Measurements from ENCODE around the gene GBA2.

The GBA2 gene

DNA sequence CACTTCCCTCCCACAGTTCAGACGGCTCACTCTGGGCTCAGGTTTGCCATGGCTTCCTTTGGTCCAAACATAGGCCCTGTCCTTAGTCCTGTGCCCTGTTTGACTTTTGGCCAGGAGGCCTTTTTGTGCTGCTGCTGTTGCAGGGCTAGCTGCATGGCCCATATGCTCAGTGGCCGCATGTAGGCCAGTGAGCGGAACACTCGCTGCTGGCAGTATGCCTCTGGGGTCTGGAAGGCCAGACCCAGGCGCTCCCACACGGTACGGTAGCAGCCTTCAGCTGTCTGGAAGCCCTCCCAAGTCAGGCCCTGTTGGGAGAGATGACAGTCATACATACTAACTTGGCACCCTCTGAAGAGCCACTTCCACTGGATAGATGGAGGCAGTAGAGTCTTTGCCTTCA, 11.9 kb downstream of the GBA2 start:
- DNase-seq, result no peak

DNA sequence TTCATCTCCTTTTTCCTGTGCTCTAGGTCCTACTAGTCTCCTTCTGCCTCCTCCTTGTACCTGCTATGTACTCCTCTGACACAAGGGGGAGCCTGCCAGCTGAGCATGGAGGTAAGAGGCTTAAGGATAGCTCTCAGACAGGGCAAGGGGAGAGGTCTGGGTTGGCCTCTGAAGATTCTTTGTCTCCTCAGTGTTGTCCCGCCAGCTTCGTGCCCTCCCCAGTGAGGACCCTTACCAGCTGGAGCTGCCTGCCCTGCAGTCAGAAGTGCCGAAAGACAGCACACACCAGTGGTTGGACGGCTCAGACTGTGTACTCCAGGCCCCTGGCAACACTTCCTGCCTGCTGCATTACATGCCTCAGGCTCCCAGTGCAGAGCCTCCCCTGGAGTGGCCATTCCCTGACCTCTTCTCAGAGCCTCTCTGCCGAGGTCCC, 12.8 kb downstream of the GBA2 start:
- peak in 2 of 14 donors; percentile 7 to 39 for DNase-seq

- DNase-seq, result no peak
Observed at GRCh38 chr9:35734096-35734495, 14.9 kb downstream of the GBA2 start.

DNA sequence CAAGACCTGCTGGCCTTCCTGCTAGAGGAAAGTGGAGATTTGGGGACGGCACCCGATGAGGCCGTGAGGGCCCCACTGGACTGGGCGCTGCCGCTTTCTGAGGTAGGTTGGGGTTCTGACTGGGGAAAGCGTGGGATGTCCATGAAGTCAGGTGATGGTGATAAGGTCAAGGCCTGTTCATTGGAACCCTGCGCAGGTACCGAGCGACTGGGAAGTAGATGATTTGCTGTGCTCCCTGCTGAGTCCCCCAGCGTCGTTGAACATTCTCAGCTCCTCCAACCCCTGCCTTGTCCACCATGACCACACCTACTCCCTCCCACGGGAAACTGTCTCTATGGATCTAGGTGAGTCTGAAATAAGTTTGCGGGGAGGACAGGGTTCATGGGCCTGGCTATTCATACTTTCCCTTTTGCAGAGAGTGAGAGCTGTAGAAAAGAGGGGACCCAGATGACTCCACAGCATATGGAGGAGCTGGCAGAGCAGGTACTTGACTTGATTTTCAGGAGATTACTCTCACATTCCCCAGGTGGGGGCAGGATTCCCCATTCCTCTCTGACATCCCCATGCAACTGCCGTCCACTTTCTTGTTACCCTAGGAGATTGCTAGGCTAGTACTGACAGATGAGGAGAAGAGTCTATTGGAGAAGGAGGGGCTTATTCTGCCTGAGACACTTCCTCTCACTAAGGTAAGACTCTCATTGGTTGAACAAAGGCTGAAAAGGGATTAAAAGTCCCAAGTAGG, 16.1 kb downstream of the GBA2 start:
- DNase-seq, result peak in 1 of 14 donors; percentile 45

DNA sequence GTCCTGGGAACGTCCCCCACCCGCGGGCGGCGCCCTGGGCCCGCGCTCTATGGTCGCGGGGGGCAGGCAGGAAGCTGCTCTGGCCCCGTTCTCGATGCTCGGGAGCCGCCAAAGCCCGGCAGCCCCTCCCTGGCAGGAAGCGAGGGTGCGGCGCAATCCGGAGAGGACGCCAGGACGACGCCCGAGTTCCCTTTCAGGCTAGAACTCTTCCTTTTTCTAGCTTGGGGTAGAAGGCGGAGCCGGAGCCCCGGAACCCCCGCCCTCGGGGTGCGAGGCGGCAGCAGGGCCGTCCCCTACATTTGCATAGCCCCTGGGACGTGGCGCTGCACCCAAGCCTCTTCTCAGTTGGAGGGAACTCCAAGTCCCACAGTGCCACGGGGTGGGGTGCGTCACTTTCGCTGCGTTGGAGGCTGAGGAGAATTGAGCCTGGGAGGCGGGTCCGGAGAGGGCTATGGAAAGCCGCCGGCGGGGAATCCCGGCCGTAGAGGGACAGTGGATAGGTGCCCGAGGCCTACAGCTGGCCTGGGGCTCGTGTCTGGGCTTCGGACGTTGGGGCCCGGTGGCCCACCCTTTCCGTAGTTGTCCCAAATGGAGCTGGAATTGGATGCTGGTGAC, 16.7 kb downstream of the GBA2 start, which contains the start of the genes CREB3 and TLN1:
Gene CREB3, plus strand, starts transcription at position 482 of the 615 bp plus-strand sequence. Its CDS starts 107 bp downstream, at position 589.
Gene TLN1, minus strand, starts transcription at position 11 of the 615 bp plus-strand sequence. CDS start 6,501 bp downstream, outside the sequence.
- peak; percentile 70 to 100 (median 97) for DNase-seq

- no peak for DNase-seq
Observed at GRCh38 chr9:35731415-35732184, 17.4 kb downstream of the GBA2 start.

DNA sequence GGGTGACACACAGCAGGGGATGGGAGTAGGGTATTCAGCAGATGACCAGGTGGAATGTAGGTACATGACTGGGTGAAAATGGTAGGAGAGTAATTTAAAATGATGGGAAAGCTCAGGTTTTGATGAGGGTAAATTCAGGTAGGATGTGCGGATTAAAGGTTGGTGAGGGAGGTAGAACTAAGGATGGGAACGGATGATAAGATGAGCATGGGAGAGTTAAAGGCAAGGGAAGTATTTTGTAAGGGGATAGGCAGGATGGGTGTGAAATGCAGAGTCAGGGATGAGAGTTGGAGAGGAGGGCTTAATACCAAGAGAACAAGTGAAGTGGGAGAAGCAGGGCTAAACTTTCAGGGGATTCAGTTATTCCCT, 18.6 kb downstream of the GBA2 start:
- DNase-seq, result no peak

DNA sequence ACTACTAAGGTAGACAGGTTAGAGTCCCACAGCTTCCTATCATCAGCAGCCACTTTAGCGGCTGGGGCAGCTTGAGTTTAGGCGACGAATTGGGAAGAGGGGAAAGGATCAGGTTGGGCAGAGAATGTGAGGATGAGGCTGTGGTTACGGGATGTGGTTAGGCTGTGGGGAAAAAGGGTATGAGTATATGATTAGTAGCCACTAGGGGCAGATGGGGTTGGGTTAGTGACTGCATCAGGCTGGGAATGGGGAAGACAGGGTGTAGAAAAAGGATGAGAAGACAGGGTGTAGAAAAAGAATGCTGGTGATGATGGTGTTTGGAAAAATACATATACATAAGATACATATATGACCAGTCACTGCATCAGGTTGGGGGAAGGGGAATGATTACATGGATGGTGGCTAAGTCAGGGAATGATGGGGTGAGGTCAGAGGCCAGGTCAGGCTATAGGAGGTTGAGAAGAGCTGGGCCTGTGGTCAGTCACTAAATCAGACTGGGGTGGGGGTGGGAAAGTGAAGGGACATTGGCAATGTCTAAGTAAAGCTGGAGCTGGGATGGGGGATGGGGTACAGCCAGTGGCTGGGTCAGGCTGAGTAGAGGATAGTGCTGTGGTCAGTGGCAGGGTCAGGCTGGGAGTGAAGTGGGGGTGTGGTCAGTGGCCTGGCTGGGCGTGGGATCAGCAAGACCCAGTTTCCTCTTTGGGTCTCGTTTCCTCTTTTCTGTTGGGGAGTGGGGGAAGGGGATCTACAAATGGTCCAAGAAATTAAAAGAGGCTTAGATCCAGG, 19.1 kb downstream of the GBA2 start:
- DNase-seq, result peak in 9 of 14 donors; percentile 9 to 40 (median 27)

- no peak for DNase-seq
Observed at GRCh38 chr9:35729101-35729500, 19.9 kb downstream of the GBA2 start.

DNA sequence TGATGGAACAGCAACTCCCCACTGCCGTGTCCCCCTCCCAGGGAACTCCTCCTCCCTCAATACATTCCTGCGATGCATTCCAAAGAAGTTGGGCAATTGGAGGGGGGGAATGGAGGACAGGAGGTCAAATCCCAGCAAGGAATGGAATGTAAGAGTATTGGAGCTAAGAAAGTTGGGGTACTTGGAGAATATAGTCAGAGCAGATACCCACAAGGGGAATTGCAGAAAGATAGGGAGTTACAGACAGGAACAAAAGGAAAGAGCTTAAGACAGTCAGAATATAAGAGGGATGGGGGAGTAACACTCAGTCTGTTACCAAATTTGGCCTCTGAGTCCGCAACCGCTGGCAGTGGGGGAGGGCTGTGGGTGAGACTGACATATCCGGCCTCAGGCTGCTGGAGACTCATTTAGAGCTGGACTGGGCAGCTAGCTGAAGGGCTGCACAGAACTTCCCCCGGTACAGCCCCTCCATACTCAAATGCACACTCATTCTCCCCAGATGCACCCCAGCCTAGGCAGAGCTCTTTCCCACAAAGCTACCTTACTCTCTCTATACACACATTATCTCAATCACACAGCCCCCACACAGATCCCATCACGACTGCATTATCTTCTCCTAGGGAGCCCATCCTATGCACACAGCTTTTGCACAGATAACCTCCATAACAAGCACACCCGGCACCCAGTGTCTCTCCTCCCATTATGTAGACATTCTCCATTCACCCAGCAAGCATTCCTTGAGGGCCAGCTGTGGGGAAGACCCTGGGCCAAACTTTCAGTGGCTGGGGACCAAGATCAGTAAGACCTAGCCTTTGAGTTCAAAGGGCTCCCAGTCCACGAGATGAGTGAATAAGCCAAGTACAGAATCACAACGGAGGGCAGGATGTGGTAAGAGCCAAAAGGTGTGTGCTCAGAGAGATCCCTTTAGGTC, 20.7 kb downstream of the GBA2 start:
- peak in 6 of 14 donors; percentile 14 to 46 (median 24) for DNase-seq

DNA sequence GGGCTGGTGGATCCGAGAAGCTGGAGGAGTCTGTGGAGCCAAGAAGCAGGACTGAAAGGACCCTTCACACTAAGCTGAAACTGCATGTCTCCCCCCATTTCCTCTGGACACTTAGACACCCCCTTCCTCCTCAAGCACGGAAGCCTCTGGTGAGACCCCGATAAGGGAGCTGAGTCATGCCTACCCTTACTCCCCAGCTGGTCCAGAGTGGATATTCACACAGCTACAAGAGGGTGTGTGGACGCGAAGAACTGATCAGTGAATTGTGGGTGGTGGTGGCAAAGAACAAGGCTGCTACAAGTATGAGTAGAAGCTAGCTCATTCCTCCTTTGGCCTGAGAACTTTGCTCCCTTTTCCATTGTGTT, 21.4 kb downstream of the GBA2 start:
- DNase-seq, result no peak

GRCh38 chr9:35726931-35727330, 22.1 kb downstream of the GBA2 start:
- DNase-seq, result peak in 4 of 14 donors; percentile 6 to 64 (median 10)

GRCh38 chr9:35725362-35725761, 23.7 kb downstream of the GBA2 start:
- DNase-seq, result no peak

- DNase-seq, result no peak
Observed at GRCh38 chr9:35723908-35724307, 25.1 kb downstream of the GBA2 start.

DNA sequence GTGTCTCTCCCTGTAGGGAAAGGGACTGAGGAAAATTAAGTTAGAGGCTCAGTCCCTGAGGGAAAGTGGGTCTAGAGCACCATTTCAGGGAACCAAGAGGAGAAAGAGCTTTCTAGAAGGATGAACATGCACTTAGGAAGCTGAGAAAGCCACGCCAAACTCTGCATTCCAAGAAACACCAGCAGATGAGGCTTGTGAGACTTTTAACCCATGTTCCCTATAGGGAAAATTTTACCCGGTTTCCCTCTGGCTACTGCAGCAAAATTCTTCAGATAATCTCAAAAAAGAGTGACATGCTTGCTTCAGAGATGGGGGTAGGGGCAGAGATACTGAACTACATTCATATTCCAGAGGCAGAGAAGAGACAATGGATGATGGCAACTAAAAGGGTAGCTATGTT, 25.6 kb downstream of the GBA2 start:
- no peak for DNase-seq

DNA sequence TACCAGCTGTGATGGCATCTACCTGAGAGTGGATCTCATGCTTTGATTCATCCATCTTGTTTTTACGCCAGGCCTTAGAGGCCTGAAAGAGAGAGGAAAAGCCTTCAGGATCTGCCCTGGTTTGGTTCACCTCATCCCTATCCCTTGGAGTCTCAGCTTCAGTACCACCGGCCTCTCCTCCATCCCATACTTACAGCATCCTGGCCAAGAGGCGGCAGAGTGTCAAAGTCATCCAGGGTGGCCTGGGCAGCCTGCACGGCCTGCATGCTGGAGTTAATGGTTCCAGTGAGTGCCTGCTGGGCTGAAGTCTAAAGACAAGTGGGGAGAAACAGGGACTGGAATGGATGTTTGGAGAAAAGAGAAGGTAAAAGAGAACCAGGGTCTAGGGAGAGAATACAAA, 29.5 kb downstream of the GBA2 start:
- no peak for DNase-seq

GRCh38 chr9:35718721-35719511, 30.1 kb downstream of the GBA2 start:
- DNase-seq, result no peak

- DNase-seq, result no peak
Observed at GRCh38 chr9:35717132-35717870, 31.7 kb downstream of the GBA2 start.

GRCh38 chr9:35716230-35716629, 32.8 kb downstream of the GBA2 start:
- peak in 2 of 14 donors; percentile 16 to 90 for DNase-seq
